Stromal cell of bone marrow (primary cell): ENCODE measurements around the gene FGGY.
"Not testable (repeated sequence)": the region's sequence is repeated elsewhere in the genome, so short reads cannot be mapped to it uniquely, and the experiment has no call there.

Experiments
- DNase-seq: peaks from one replicate; pipeline ENCODE4 v3.0.0-alpha.2; 2012; ENCODE audit warnings: low read depth

Gene FGGY

GRCh38 chr1:59443310-59443709, 146.4 kb downstream of the FGGY start:
- DNase-seq, result no peak

DNA sequence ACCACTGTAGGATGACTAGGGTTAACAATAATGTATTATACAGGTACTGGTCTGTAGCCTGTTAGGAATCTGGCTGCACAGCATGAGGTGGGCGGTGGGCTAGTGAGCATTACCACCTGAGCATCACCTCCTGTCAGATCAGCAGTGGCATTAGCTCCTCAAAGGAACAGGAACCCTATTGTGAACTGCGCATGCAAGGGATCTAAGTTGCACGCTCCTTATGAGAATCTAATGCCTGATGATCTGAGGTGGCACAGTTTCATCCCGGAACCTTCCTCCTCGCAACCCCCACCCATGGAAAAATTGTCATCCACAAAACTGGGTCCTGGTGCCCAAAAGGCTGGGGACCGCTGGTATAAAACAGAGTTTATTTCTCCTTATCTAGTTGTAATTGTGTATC, 147.6 kb downstream of the FGGY start:
- DNase-seq, result no peak

GRCh38 chr1:59445040-59445439, 148.1 kb downstream of the FGGY start:
- DNase-seq, result no peak

- peak; percentile 94 for DNase-seq
Observed at GRCh38 chr1:59446257-59446901, 149.5 kb downstream of the FGGY start.

GRCh38 chr1:59452026-59452425, 155.1 kb downstream of the FGGY start:
- no peak for DNase-seq

DNA sequence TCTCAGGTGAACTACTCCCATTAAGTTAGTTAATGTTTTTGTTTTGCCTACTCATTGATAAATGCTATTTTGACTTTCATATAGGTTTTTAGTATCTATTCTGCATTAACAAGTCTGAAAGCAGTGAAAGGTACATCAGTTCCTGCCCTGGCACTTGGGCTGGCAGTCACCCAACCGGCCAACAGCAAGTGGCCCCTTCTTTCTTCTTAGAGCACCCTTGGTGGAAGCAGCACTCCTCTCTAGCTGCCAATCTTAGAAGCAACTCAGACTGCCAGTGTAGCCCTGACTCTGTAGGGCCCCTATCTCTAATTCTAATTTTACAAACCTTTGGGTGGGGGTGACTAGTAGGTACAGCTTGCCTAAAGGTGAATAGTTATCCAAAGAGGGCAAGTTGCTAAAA, 155.7 kb downstream of the FGGY start:
- DNase-seq, result no peak

DNA sequence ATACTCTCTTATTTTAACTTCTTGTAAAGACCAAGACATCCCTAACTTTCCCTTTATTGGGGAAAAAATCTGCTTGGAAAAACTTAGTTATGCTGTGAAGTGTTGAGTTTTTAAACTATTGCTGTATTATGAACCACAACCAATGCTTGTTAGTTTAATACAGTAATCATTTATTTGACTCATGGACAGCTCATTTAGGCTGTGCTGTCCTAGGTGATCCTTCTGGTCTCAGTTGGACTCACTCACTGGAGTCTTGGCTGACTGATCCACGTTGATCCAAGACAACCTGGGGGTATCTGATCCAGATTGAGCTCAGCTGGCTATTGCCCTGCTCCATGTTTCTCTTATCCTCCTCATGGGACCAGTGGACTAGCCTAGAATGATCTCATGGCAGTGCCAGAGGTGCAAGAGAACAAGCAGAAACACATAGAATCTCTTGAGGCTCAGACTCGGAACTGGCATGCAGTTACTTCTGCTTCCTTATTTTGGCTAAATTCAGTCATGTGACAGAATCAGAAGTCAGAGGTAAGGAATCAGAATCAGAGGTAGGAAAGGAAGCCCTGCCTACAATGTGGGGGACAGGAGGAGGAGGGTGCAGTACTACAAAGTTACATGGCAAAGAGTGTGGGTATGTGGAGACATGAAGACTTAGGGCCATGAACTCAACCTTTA, 156.5 kb downstream of the FGGY start:
- DNase-seq, result peak; percentile 36

GRCh38 chr1:59455206-59455605, 158.3 kb downstream of the FGGY start:
- peak; percentile 56 for DNase-seq

DNA sequence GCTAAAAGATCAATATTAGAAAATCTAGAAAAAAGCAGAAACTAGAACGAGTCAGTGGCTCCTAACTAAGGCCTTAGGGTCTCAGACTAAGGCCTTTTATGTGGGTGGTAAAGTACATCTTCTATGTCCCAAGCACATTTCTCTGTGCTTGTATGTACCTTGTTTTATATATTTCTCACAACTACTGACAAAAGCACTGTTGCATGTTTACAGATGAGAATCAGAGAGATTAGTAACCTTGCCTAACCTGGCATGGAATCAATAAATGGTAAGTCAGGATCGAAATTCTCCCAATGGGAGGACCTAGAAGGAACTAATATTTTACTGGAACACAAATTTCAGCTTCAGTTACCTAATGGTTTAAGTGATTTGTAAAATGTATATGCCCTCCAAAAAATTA, 160.9 kb downstream of the FGGY start:
- DNase-seq, result no peak

GRCh38 chr1:59458884-59459283, 162.0 kb downstream of the FGGY start:
- no peak for DNase-seq

DNA sequence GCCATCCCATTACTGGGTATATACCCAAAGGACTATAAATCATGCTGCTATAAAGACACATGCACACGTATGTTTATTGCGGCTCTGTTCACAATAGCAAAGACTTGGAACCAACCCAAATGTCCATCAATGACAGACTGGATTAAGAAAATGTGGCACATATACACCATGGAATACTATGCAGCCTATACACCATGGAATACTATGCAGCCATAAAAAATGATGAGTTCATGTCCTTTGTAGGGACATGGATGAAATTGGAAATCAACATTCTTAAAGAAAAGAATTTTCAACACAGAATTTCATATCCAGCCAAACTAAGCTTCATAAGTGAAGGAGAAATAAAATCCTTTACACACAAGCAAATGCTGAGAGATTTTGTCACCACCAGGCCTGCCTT, 166.0 kb downstream of the FGGY start:
- not testable (repeated sequence) for DNase-seq

DNA sequence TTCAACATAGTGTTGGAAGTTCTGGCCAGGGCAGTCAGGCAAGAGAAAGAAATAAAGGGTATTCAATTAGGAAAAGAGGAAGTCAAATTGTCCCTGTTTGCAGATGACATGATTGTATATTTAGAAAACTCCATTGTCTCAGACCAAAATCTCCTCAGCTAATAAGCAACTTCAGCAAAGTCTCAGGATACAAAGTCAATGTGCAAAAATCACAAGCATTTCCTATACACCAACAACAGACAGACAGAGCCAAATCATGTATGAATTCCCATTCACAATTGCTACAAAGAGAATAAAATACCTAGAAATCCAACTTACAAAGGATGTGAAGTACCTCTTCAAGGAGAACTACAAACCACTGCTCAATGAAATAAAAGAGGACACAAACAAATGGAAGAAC, 168.6 kb downstream of the FGGY start:
- not testable (repeated sequence) for DNase-seq

GRCh38 chr1:59468828-59469428, 172.0 kb downstream of the FGGY start:
- no peak for DNase-seq

- not testable (repeated sequence) for DNase-seq
Observed at GRCh38 chr1:59471991-59472570, 175.2 kb downstream of the FGGY start.

GRCh38 chr1:59473831-59474230, 176.9 kb downstream of the FGGY start:
- no peak for DNase-seq

DNA sequence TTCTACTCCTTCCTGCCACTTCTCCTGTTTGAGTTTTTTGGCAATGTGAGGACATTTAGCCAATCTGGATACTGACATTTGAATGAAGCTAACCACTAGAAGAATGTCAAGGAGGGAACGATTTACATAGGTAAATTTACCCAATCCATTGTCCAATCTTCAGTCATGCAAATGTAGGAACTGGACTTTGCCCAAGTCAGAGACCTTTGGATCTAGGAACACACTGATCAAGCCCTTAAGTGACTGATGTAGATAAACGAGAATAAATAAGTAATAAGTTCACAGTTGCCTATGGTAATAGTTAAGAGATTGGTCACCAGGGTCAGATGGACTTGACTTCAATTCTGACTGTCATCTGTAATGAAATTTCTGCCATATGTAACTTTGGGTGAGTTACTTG, 177.6 kb downstream of the FGGY start:
- DNase-seq, result no peak

DNA sequence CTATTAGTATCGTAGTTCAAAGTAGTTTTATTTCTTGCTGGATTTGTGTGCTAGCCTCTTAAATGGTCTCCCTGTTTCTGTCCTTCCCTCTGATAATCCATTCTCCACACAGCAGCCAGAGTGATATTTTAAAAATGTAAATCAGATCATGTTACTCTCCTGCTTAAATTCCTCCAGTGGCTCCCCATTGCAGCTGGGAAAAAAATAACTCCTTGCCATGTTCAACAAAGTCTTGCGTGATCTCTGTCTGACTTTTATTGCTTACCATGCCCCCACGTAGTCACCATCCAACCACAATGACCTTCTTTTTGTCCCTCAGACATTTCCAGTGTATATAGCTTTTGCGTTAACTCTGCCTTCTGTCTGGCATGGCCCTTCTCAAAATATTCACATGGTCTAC, 178.8 kb downstream of the FGGY start:
- DNase-seq, result no peak

GRCh38 chr1:59477286-59477685, 180.4 kb downstream of the FGGY start:
- DNase-seq, result peak; percentile 34

DNA sequence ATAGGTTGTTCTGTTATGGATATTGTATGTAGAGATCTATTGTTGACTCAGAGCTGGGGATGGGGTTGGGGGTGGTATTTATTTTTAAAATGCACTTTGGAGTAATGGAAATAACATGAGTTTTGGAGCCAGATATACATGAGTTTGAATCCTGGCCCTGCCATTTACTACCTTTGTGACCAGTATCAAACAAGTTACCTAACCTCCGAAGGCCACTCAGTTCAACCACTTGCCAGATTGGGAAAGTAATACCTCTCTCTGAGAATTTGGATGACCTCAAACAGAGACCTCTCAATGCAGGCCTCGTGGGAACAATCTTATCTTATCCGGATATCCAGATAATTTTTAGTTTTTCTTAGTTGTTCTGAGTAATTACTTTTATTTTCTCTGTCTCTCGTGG, 181.0 kb downstream of the FGGY start:
- DNase-seq, result no peak

DNA sequence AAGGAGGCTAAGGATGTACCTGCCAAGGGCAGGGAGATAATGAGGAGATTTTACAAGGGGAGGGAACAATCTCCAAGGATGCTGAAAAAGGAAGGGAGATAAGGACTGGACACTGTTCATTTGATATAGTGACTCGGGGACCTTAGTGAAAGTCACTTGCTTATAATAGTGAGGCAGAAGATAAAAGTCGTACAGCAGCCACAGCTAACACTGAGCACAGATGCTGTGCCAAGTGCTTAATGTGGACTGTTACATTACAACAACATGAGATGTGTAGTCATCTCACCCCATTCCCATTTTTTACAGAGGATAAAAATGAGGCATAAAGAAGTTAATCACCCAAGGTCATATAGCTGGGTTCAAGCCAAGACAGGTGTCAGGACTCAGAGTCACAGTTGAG, 181.9 kb downstream of the FGGY start:
- DNase-seq, result no peak

GRCh38 chr1:59480188-59480888, 183.4 kb downstream of the FGGY start:
- DNase-seq, result no peak

DNA sequence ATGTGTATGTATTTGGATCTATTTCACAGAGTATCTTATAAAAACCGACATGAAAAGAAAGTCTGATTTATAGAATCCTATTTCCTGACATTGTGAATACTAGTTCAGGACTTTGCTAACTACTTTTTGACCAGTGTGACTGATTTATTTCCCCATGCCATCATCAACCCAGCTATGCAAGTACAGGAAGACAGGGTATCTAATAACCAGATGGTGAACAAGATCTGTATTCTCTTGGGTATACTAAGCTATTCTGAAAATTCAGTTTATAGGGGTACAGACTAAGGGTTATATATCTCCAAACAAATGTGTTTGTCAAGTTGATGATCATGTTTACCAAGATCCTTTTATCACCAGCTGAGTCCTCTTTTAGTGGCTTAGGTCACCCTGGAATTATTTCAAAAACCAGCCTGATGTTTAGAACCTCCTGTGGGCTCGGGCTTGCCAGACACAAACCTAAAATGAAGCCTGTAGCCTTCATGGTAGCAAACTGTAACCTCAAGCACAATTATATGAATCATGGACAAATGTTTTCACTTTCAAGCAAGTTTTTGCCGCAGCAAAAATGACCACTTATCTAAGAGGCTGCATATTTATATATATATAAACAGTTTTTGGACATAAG, 185.1 kb downstream of the FGGY start:
- peak; percentile 70 for DNase-seq
